MM.1S (cell line): ENCODE measurements around the gene ZNF678.
"Not testable (repeated sequence)": the region's sequence is repeated elsewhere in the genome, so short reads cannot be mapped to it uniquely, and the experiment has no call there.

ENCODE experiments used
- DNase-seq: peaks from one replicate; pipeline ENCODE4 v3.0.0-alpha.2; 2015
- H2AFZ ChIP-seq: fragments of 300-600 bp; sonication (generic); 2 replicates; pipeline ENCODE4 v1.6.0; 2016; ENCODE audit warnings: antibody characterized with exemption, low read length
- H3F3A ChIP-seq: fragments of 300-600 bp; sonication (generic); 2 replicates; pipeline ENCODE4 v1.6.1; 2016; ENCODE audit warnings: mild to moderate bottlenecking, antibody characterized with exemption, low read length, moderate library complexity, mixed read lengths; ENCODE audit not compliant: insufficient read depth
- H3K27ac ChIP-seq: fragments of 300-600 bp; sonication (generic); 2 replicates; pipeline ENCODE4 v1.5.1; 2016; ENCODE audit warnings: mild to moderate bottlenecking, low read length
- H3K27me3 ChIP-seq: fragments of 300-600 bp; sonication (generic); replicated peaks from 2 replicates; pipeline ENCODE4 v1.6.0; 2016; ENCODE audit warnings: low read length; ENCODE audit not compliant: insufficient read depth
- H3K36me3 ChIP-seq: fragments of 300-600 bp; sonication (generic); replicated peaks from 2 replicates; pipeline ENCODE4 v1.6.1; 2016; ENCODE audit warnings: mild to moderate bottlenecking, low read length, mixed read lengths; ENCODE audit not compliant: insufficient read depth
- H3K4me1 ChIP-seq: fragments of 300-600 bp; sonication (generic); 2 replicates; pipeline ENCODE4 v1.6.1; 2016; ENCODE audit warnings: low read length, mixed read lengths
- H3K4me2 ChIP-seq: fragments of 300-600 bp; sonication (generic); 2 replicates; pipeline ENCODE4 v1.6.0; 2016; ENCODE audit warnings: low read depth, low read length
- H3K4me3 ChIP-seq: fragments of 300-600 bp; sonication (generic); 2 replicates; pipeline ENCODE4 v1.5.1; 2016; ENCODE audit warnings: low read length, mixed read lengths
- H3K79me2 ChIP-seq: fragments of 300-600 bp; sonication (generic); 2 replicates; pipeline ENCODE4 v1.6.1; 2016; ENCODE audit warnings: mixed run types, low read length, mixed read lengths
- H3K9ac ChIP-seq: fragments of 300-600 bp; sonication (generic); 2 replicates; pipeline ENCODE4 v1.6.1; 2016; ENCODE audit warnings: low read length, mixed read lengths
- H3K9me2 ChIP-seq: fragments of 300-600 bp; sonication (generic); replicated peaks from 2 replicates; pipeline ENCODE4 v1.6.1; 2016; ENCODE audit warnings: mild to moderate bottlenecking, low read length, mixed read lengths; ENCODE audit not compliant: insufficient read depth
- H3K9me3 ChIP-seq: fragments of 300-600 bp; sonication (generic); replicated peaks from 2 replicates; pipeline ENCODE4 v1.6.1; 2016; ENCODE audit warnings: mild to moderate bottlenecking, low read length, mixed read lengths; ENCODE audit not compliant: insufficient read depth
- H4K20me1 ChIP-seq: fragments of 300-600 bp; sonication (generic); 2 replicates; pipeline ENCODE4 v1.6.1; 2016; ENCODE audit warnings: mild to moderate bottlenecking, low read length, moderate library complexity, mixed read lengths; ENCODE audit not compliant: insufficient read depth
- CTCF ChIP-seq: fragments of 300-600 bp; sonication (generic); IDR thresholded peaks from 2 replicates; pipeline ENCODE4 v1.5.1; 2016; ENCODE audit warnings: antibody characterized with exemption, low read length, mixed read lengths
- EZH2 ChIP-seq: fragments of 300-600 bp; sonication (generic); optimal IDR thresholded peaks from 2 replicates; pipeline ENCODE3; 2017; ENCODE audit warnings: low read depth, mild to moderate bottlenecking, antibody characterized with exemption, low read length, mixed read lengths
- EZH2phosphoT487 ChIP-seq: fragments of 300-600 bp; sonication (generic); IDR thresholded peaks from 2 replicates; pipeline ENCODE4 v1.6.1; 2018; ENCODE audit warnings: antibody characterized with exemption, low read length

The ZNF678 gene

GRCh38 chr1:227603327-227603726, 40.0 kb downstream of the ZNF678 start:
- no peak for DNase-seq
- no peak overlapping the region for H3K9ac ChIP-seq
- no peak overlapping the region for H3K27ac ChIP-seq
- H2AFZ ChIP-seq: no peak overlapping the region
- no peaks in the 10 kb centered on the region for H3K27me3 ChIP-seq
- H3K4me2 ChIP-seq: no peak overlapping the region
- no peaks in the 10 kb centered on the region for H4K20me1 ChIP-seq
- no peaks in the 10 kb centered on the region for H3F3A ChIP-seq
- no peak for TF ChIP-seq CTCF
- TF ChIP-seq EZH2: no peak
- no peak for TF ChIP-seq EZH2phosphoT487
- no peaks in the 10 kb centered on the region for H3K36me3 ChIP-seq
- H3K4me3 ChIP-seq: no peak overlapping the region
- peaks cover 15% of the 10 kb centered on the region; the same call in 1 of the 2 replicates for H3K79me2 ChIP-seq
- no peaks in the 10 kb centered on the region for H3K9me3 ChIP-seq
- H3K4me1 ChIP-seq: no peaks in the 10 kb centered on the region
- no peaks in the 10 kb centered on the region for H3K9me2 ChIP-seq

- Histone ChIP-seq H3K4me1 (no peaks in the 10 kb centered on the region), H3F3A (no peaks in the 10 kb centered on the region), H3K9me3 (no peaks in the 10 kb centered on the region), H3K4me3 (no peak overlapping the region), H2AFZ (no peak overlapping the region), H3K27me3 (no peaks in the 10 kb centered on the region), H3K4me2 (no peak overlapping the region), H3K9ac (no peak overlapping the region), H3K79me2 (peaks cover 15% of the 10 kb centered on the region; the same call in 1 of the 2 replicates), H3K9me2 (no peaks in the 10 kb centered on the region), H4K20me1 (no peaks in the 10 kb centered on the region), H3K36me3 (no peaks in the 10 kb centered on the region), H3K27ac (no peak overlapping the region)
- TF ChIP-seq EZH2phosphoT487: no peak
- TF ChIP-seq EZH2: no peak
- no peak for TF ChIP-seq CTCF
- no peak for DNase-seq
Observed at GRCh38 chr1:227604446-227604845, 41.1 kb downstream of the ZNF678 start.

- not testable (repeated sequence) for H2AFZ ChIP-seq, H3K27me3 ChIP-seq, H3K9me2 ChIP-seq, H3K36me3 ChIP-seq, H3K4me2 ChIP-seq, H4K20me1 ChIP-seq, H3F3A ChIP-seq, H3K4me3 ChIP-seq, H3K9ac ChIP-seq, H3K27ac ChIP-seq, H3K9me3 ChIP-seq, H3K4me1 ChIP-seq, DNase-seq
- H3K79me2 ChIP-seq: peaks cover 11% of the 10 kb centered on the region; the same call in 1 of the 2 replicates
Observed at GRCh38 chr1:227606271-227606670, 42.9 kb downstream of the ZNF678 start.

- H4K20me1 ChIP-seq: no peaks in the 10 kb centered on the region
- H3K9ac ChIP-seq: no peak overlapping the region
- DNase-seq: no peak
- H2AFZ ChIP-seq: no peak overlapping the region
- peaks cover 11% of the 10 kb centered on the region; the same call in 1 of the 2 replicates for H3K79me2 ChIP-seq
- no peaks in the 10 kb centered on the region for H3K4me1 ChIP-seq
- H3K27me3 ChIP-seq: no peaks in the 10 kb centered on the region
- no peaks in the 10 kb centered on the region for H3K9me3 ChIP-seq
- no peak overlapping the region for H3K4me2 ChIP-seq
- no peak overlapping the region for H3K27ac ChIP-seq
- H3K36me3 ChIP-seq: no peaks in the 10 kb centered on the region; the same call in 1 of the 2 replicates
- no peaks in the 10 kb centered on the region for H3F3A ChIP-seq
- no peak overlapping the region for H3K4me3 ChIP-seq
- TF ChIP-seq EZH2phosphoT487 (no peak), EZH2 (no peak), CTCF (no peak)
- no peaks in the 10 kb centered on the region for H3K9me2 ChIP-seq
Observed at GRCh38 chr1:227607336-227607898, 44.1 kb downstream of the ZNF678 start.
